Duodenal mucosa (tissue), 2 donors: ENCODE results near the gene HSD11B1L.
"Not testable (repeated sequence)": the region's sequence is repeated elsewhere in the genome, so short reads cannot be mapped to it uniquely, and the experiment has no call there.

ENCODE experiments used
- H3K27ac ChIP-seq: one replicate; pipeline ENCODE4 v1.7.0; 2013; ENCODE audit warnings: low read depth, low read length
- H3K27me3 ChIP-seq, 2 donors: one replicate each; pipeline ENCODE4 v1.7.0; 2013; ENCODE audit warnings: low read length in 2 of 2, control low read depth in 1 of 2; ENCODE audit not compliant: insufficient read depth in 2 of 2, control insufficient read depth in 1 of 2
- H3K36me3 ChIP-seq, 2 donors: one replicate each; pipeline ENCODE4 v1.7.0; 2013; ENCODE audit warnings: low read length in 2 of 2, control low read depth in 1 of 2; ENCODE audit not compliant: insufficient read depth in 2 of 2, control insufficient read depth in 1 of 2
- H3K4me1 ChIP-seq, 2 donors: one replicate each; pipeline ENCODE4 v1.7.0; 2013; ENCODE audit warnings: low read length in 2 of 2, control low read depth in 1 of 2; ENCODE audit not compliant: insufficient read depth in 2 of 2, control insufficient read depth in 1 of 2
- H3K4me3 ChIP-seq, 2 donors: one replicate each; pipeline ENCODE4 v1.7.0; 2013; ENCODE audit warnings: low read length in 2 of 2, low read depth in 1 of 2
- H3K9ac ChIP-seq, 2 donors: one replicate each; pipeline ENCODE4 v1.7.0; 2013; ENCODE audit warnings: low read length in 2 of 2, low read depth in 1 of 2
- H3K9me3 ChIP-seq, 2 donors: one replicate each; pipeline ENCODE4 v1.7.0; 2013; ENCODE audit warnings: low read length in 2 of 2, control low read depth in 1 of 2; ENCODE audit not compliant: control insufficient read depth in 1 of 2

The HSD11B1L gene

DNA sequence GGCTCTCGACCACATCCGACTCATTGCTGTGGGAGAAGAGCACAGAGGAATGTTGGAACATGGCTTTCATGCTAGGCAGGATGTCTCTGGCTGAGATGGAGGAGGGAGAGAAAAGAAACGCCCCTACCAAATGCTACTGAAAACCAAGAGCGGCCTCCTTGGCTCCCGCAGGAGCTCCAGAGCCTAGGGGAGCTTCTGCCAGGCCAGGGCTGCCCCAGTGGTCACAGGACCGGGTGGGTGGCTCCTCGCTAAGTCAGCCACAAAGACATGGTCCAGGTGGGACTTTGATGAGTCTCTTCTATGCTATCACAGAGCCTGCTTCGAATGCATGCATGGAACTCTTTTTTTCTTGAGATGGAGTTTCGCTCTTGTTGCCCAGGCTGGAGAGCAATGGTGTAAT, 32.4 kb downstream of the HSD11B1L start:
- H3K36me3 ChIP-seq = peaks cover 13 to 43% of the 10 kb centered on the region in 2 donors
- H3K27ac ChIP-seq = no peak overlapping the region
- H3K4me3 ChIP-seq = no peak overlapping the region
- H3K9me3 ChIP-seq = no peaks in the 10 kb centered on the region
- no peak overlapping the region for H3K9ac ChIP-seq
- H3K4me1 ChIP-seq = peaks cover 5 to 6% of the 10 kb centered on the region in 2 donors
- no peaks in the 10 kb centered on the region for H3K27me3 ChIP-seq

DNA sequence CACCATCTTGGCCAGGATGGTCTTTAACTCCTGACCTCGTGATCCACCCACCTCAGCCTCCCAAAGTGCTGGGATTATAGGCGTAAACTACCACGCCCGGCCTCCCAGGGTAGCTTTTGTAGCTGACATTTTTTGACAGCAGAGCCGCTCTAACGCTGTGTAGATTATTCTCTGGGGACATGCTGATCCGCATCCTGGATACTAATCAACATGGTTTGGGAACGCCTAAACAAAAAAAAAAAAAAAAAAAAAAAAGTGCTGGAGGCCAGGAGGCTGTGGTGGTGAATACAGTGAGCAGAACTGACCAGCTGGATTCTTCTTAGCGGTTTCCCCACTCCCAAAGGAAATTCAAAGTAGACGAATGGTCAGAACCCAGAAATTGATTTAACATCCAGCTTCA, 34.0 kb downstream of the HSD11B1L start:
- Histone ChIP-seq H3K4me1 (peaks cover 18 to 19% of the 10 kb centered on the region in 2 donors), H3K27me3 (no peaks in the 10 kb centered on the region), H3K4me3 (no peak overlapping the region), H3K27ac (no peak overlapping the region), H3K9me3 (no peaks in the 10 kb centered on the region), H3K9ac (no peak overlapping the region), H3K36me3 (peaks cover 13 to 40% of the 10 kb centered on the region in 2 donors)

DNA sequence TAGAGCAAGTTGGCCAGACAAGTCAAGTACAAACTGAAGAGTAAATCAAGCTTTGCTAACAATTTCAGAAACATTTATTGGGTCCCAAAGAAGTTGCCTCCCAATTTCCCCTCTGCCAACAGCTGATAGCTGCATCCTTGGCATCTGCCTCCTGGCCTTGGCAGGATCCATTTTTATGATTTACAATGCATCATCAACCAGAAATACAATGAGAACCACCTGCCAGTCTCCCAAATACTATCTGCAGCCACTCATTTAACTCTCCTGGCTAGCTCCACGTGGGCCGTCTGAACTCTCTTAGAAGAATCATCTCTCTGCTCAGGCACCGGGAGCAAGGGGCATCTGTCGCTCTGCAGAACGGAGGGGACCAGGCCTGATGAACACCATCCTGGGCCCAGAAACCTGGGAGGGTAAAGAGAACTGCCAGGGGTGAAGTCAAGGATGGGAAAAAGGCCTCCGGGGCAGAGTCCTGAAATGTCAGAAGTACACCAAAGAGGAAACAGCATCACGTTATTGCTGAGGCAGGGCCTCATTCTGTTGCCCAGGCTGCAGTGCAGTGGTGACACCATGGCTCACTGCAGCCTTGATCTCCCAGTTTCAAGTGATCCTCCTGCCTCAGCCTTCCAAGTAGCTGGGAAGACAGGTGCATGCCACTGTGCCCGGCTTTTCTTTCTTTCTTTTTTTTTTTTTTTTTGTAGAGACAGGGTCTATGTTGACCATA, 36.5 kb downstream of the HSD11B1L start:
- Histone ChIP-seq H3K9me3 (no peaks in the 10 kb centered on the region), H3K9ac (no peak overlapping the region), H3K4me1 (peaks cover 18 to 19% of the 10 kb centered on the region in 2 donors), H3K4me3 (no peak overlapping the region), H3K36me3 (peaks cover 4 to 18% of the 10 kb centered on the region in 2 donors), H3K27me3 (no peaks in the 10 kb centered on the region), H3K27ac (no peak overlapping the region)

DNA sequence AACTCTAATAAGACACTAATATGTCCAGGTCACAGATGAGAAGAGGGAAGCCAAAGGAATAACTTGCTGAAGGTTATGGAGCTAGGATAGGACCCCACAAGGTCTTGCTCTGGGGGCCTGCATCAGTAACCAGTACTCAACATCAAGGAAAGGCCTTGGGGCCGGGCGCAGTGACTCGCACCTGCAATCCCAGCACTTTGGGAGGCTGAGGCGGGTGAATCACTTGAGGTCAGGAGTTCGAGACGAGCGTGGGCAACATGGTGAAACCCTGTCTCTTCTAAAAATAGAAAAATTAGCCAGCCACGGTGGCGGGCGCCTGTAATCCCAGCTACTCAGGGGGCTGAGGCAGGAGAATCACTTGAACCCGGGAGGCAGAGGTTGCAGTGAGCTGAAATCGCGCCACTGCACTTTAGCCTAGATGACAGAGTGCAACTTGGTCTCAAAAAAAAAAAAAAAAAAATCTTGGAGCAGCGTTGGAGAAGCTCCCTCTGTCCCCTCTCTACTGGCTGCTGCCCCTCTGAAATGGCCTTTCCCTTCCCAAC, 37.3 kb downstream of the HSD11B1L start:
- Histone ChIP-seq H3K36me3 (peaks cover under 1 to 11% of the 10 kb centered on the region in 2 donors), H3K4me1 (peaks cover 18 to 19% of the 10 kb centered on the region in 2 donors), H3K9ac (peak overlapping the region in 1 of 2 donors; percentile 82), H3K27me3 (no peaks in the 10 kb centered on the region), H3K9me3 (no peaks in the 10 kb centered on the region), H3K4me3 (peak overlapping the region; percentile 69 to 91), H3K27ac (no peak overlapping the region)

DNA sequence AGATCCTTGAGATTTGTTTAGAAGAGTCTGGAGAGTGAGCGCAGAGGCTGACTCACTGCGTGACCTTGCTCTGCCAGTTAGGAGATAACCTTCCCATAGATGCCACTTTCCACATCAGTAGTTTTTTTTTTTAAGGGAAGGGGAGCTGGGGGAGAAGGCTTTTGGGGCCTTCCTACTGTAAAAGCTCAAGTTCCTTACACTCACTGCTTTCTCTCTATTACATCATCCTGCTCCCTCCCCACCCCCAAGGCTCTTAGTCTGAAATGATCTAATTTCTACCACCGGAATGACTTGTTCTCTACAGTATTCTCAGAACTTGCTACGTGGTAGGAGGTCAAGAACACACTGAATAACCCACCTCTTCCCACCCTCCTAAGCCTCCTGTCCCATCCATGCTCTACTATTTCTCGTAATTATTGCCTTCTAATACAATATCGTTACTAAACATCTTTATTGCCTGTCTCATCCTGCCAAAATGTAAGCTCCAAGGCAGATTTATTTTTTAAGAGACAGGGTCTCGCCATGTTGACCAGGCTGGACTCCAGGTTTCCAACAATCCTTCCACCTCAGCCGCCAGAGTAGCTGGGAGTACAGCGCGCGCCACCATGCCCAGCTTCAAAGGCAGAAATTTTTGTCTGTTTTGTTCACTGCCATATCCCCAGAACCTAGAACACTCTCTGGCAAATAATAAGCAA, 37.9 kb downstream of the HSD11B1L start:
- H3K9ac ChIP-seq = peak overlapping the region; percentile 68 to 82
- H3K27me3 ChIP-seq = no peaks in the 10 kb centered on the region
- H3K9me3 ChIP-seq = no peaks in the 10 kb centered on the region
- H3K36me3 ChIP-seq = peaks cover 0 to 5% of the 10 kb centered on the region in 2 donors
- peaks cover 18 to 19% of the 10 kb centered on the region in 2 donors for H3K4me1 ChIP-seq
- no peak overlapping the region for H3K27ac ChIP-seq
- H3K4me3 ChIP-seq = peak overlapping the region; percentile 69 to 91

DNA sequence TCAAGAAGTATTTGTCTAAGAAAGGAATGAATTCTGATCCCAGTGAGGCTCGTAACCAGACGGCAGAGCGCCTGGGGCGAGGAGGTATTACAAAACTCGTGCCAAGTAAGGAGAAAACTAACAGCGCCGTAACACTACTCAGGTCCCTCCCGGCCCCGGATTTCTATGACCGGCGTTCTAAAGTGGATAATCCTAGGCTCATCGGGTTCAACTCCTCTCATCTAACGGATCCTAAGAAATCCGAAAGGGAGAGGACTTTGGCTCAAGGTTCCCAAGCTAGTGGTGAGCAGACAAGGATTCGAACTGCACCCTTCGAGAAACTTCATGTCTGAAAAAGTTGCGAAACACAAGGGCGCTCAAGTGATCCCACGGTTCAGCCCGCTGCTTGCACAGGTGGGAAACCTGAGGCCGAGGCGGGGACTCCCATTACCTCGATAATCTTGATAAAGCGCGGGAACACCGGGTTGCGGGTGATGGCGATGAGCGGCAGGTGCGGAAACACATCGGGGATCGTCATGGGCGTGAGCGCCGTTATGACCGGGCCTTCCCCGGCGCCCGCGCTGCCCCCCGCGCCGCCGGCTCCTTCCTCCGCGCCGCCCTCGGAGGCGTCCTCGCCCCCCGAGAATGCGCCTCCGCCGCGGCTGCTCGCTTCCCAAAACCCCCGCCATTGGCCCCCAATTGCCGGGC, 38.6 kb downstream of the HSD11B1L start:
- no peaks in the 10 kb centered on the region for H3K9me3 ChIP-seq
- H3K27ac ChIP-seq = peak overlapping the region; percentile 72
- H3K4me1 ChIP-seq = peaks cover 18 to 19% of the 10 kb centered on the region in 2 donors
- H3K27me3 ChIP-seq = no peaks in the 10 kb centered on the region
- H3K9ac ChIP-seq = peak overlapping the region; percentile 68 to 82
- no peaks in the 10 kb centered on the region for H3K36me3 ChIP-seq
- peak overlapping the region; percentile 69 to 91 for H3K4me3 ChIP-seq

DNA sequence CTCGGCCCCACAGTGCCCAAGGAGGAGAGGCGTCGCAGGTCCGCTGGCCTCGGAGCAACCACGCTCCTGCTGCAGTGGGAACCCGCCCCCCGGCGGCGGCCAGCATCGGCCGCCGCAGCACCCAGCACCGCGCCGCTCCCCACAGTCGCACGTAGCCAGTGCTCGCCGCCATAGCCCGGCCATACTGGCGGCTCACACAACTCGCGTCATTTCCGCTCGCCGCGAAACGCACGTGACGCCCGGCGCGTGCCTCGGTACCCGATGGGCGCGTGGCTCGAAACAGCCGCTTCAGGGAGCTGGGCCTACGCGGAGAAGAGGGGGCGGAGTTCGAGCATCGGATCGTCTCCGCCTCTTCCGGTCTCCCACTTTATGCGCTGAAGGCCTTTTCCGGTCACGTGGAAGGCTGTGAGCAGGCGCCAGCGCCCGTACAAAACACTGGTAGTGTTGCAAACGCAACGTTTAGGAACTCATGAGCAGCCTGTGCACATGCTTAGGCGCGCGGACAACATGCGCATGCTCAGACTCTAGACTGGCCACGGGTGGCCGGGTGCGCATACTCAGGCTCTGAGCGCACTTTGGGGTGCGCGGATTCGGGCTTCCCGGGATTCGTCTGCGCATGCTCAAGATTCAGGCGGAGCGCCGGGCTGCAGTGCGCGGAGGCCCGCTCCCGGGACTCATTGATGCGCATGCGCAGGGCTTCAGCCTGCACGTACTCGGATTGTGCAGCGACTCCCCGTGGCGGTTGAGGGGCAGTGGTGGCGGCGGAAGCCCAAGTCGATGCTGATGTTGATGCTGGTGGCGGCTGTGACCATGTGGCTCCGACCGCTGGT, 39.3 kb downstream of the HSD11B1L start, which contains the start of the genes CATSPERD and LONP1:
Gene CATSPERD (plus strand): TSS at position 677 of the 830 bp plus-strand sequence. CDS start 101 bp downstream, at position 778.
Gene LONP1 (minus strand): TSS at position 186 of the 830 bp plus-strand sequence. CDS start 14 bp downstream, at position 172.
- Histone ChIP-seq H3K27me3 (no peaks in the 10 kb centered on the region), H3K36me3 (no peaks in the 10 kb centered on the region), H3K9me3 (no peaks in the 10 kb centered on the region), H3K27ac (peak within 1 kb of the TSS; percentile 72), H3K9ac (peak within 1 kb of the TSS; percentile 68 to 82), H3K4me3 (peak within 1 kb of the TSS; percentile 69 to 91), H3K4me1 (peaks cover 18 to 19% of the 10 kb centered on the region in 2 donors)

DNA sequence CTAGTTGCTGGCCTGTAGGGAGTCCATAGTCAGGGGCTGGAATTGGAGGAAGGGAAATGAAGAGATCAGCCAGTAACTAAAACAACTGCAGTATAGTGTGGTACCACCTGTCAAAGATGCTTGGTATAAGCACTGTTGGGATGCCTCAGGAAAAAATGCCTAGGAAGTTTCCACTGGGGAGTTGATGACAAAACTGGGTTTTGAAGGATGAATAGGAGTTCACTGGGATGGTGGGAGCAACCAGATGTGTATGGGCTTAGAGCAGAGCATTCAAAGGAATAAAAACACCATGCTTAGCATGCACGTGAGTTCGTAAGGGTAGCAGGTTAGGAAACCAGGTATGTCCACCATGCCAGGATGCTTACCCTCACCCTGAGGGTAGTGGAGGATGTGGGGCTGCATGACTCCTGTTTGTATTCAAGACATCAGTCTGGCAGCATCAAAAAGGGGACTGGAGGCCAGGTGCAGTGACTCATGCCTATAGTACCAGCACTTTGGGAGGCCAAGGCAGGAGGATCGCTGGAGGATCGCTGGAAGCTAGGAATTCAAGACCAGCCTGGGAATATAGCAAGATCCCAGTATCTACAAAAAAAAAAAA, 46.7 kb downstream of the HSD11B1L start:
- no peaks in the 10 kb centered on the region for H3K4me1 ChIP-seq
- no peaks in the 10 kb centered on the region for H3K27me3 ChIP-seq
- no peak overlapping the region for H3K9ac ChIP-seq
- H3K36me3 ChIP-seq = no peaks in the 10 kb centered on the region
- H3K9me3 ChIP-seq = peaks cover 0 to 3% of the 10 kb centered on the region in 2 donors
- no peak overlapping the region for H3K4me3 ChIP-seq
- no peak overlapping the region for H3K27ac ChIP-seq

DNA sequence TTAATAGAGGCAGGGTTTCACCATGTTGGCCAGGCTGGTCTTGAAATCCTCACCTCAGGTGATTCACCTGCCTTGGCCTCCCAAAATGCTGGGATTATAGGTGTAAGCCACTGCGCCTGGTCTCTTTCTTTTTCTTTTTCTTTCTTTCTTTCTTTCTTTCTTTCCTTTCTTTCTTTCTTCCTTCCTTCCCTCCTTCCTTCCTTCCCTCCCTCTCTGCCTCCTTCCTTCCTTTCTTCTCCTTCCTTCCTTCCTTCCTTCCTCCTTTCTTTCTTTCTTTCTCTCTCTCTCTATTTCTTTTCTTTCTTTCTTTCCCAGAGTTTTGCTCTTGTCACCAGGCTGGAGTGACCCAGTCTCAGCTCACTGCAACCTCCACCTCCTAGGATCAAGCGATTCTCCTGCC, 52.3 kb downstream of the HSD11B1L start:
- not testable (repeated sequence) for H3K9ac ChIP-seq

More for the DNA sequence above, 52.3 kb downstream of the HSD11B1L start:
- H3K27me3 ChIP-seq, H3K36me3 ChIP-seq, H3K4me3 ChIP-seq, H3K4me1 ChIP-seq, H3K9me3 ChIP-seq, H3K27ac ChIP-seq: not testable (repeated sequence)
